HG03108 (cell line): ENCODE results near the gene ABTB1.
A peak's percentile ranks its signal among the peaks of the same experiment; 100 is the strongest.
"Not testable (repeated sequence)": the region's sequence is repeated elsewhere in the genome, so short reads cannot be mapped to it uniquely, and the experiment has no call there.

ENCODE experiments used
- ATAC-seq: cut with Tn5 transposase; IDR thresholded peaks from one replicate; pipeline ENCODE4 v1.9.1; 2021; ENCODE audit warnings: moderate library complexity; ENCODE audit not compliant: unreplicated experiment

The ABTB1 gene

DNA sequence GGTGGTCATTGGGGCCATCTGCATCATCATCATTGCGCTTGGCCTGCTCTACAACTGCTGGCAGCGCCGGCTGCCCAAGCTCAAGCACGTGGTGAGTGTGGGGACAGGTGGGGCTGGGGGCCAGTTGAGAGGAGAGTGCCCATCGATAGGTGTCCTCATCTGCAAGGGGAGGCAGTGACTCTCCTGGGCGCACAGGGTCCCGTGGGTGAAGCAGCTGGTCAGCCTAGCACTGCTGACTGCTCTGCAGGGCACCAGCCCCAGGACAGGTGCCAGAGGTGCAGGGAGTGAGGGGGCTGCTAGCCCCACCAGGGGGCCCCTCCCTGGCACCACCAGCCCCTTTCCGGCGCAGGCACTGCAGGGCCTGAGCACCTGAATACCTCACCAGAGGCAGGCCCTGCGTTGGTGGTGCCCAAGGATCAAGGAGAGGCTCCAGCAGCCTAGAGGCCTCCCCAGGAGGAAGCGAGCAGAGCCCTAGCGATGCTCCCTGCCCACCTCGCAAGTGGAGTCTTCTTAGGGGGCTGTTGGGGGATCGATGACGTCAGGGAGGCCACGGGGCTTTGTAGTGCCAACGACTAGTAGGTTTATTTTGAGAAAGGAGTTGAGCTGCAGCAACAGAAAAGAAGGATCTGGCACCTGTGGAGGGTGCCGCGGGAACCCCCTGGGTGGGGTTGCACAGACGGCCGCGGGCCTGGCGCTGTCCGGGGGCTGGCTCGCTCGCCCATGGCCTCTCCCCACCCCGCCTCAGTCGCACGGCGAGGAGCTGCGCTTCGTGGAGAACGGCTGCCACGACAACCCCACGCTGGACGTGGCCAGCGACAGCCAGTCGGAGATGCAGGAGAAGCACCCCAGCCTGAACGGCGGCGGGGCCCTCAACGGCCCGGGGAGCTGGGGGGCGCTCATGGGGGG is 976 bp upstream of the ABTB1 start:
- peak; percentile 12 for ATAC-seq

GRCh38 chr3:127673191-127674100 is 694 bp downstream of the ABTB1 start:
- peak; percentile 28 for ATAC-seq

GRCh38 chr3:127674101-127674721 is 1.5 kb downstream of the ABTB1 start:
- ATAC-seq, result no peak

DNA sequence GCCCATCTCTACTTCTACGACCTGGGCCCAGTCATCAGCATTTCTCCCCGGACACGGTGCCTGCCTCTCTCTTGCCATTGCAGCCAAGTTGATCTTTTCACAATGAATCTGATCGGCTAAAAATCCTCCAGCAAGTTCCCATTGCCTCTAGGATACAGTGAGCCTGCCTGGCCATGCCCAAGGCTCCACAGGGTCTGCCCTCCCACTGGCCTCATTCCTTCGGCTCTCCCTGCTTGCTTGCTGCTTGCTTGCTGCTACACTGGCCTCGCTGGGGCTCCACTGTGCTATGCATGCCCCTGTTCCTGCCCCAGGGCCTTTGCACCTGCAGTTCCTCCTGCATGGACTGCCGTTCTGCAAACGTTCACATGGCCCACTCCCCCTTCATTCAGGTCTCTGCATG is 2.0 kb downstream of the ABTB1 start:
- no peak for ATAC-seq

GRCh38 chr3:127675651-127676391 is 3.1 kb downstream of the ABTB1 start:
- no peak for ATAC-seq

GRCh38 chr3:127676456-127676855 is 3.7 kb downstream of the ABTB1 start:
- no peak for ATAC-seq

GRCh38 chr3:127676921-127677351 is 4.2 kb downstream of the ABTB1 start:
- ATAC-seq, result no peak

GRCh38 chr3:127677541-127678314 is 5.0 kb downstream of the ABTB1 start:
- ATAC-seq, result no peak

GRCh38 chr3:127678315-127678599 is 5.5 kb downstream of the ABTB1 start:
- no peak for ATAC-seq

- ATAC-seq, result no peak
Measured at GRCh38 chr3:127678611-127679533, 6.1 kb downstream of the ABTB1 start.

DNA sequence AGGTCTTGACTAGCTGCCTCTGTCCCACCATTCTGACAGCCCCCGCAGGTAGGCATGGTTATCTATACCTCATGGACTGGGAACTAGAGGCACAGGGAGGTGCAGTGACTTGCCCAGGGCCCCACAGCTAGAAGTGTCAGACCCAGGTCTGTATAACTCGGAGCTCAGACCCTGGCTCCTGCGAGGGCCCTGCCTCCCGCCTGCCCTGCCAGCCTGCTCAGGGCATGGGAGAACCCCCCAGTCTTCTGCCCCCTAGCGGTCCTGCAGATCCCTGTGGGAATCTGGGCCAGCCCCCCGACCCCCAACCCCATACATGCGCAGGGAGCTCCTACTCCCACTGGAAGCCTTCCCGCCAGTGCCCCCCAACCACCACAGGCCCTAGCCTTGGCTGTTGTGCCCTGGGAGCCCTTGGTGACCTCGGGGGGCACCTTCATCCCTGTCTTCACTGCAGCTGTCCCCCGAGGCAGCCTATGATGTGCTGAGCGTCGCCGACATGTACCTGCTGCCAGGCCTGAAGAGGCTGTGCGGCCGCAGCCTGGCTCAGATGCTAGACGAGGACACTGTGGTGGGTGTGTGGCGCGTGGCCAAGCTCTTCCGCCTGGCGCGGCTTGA is 6.9 kb downstream of the ABTB1 start:
- no peak for ATAC-seq

- ATAC-seq, result no peak
Measured at GRCh38 chr3:127680146-127680661, 7.5 kb downstream of the ABTB1 start.

GRCh38 chr3:127680798-127681221 is 8.1 kb downstream of the ABTB1 start:
- ATAC-seq, result no peak

- ATAC-seq, result not testable (repeated sequence)
Measured at GRCh38 chr3:127682175-127682554, 9.4 kb downstream of the ABTB1 start.

GRCh38 chr3:127682561-127682960 is 9.8 kb downstream of the ABTB1 start:
- ATAC-seq, result no peak

GRCh38 chr3:127684871-127685707 is 12.3 kb downstream of the ABTB1 start:
- no peak for ATAC-seq

DNA sequence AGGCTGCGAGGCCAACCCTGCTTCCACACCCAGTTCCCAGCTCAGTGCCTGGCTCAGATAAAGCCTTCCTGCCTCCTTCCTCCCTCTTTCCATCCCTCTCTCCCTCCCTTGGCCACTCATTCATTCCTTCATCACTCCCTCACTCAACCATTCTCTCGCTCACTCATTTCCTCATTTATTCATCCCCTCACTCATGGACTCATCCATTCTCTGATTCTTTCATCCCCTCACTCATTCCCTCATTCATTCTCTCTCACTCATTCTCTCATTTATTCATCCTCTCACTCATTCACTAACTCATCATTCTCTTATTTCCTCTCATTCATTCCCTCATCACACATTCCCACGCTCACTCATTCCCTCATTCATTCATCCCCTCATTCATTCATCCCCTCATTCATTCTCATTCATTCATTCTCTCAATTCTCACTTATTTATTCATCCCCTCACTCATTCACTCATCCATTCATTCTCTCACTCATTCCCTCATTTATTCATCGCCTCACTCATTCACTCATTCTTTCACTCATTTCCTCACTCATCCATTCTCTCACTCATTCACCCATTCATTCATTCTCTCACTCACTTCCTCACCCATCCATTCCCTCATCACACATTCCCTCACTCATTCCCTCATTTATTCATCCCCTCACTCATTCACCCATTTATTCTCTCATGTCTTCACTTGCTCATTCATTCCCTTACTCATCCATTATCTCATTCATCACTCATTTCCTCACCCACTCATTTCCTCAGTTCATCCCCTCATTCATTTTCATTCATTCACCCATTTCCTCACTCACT is 13.2 kb downstream of the ABTB1 start:
- no peak for ATAC-seq
